HG03196 (cell line): ENCODE data around the gene CBLN1.
"Not testable (repeated sequence)": the region's sequence is repeated elsewhere in the genome, so short reads cannot be mapped to it uniquely, and the experiment has no call there.

Experiments
- ATAC-seq: cut with Tn5 transposase; IDR thresholded peaks from one replicate; pipeline ENCODE4 v1.9.1; 2021; ENCODE audit not compliant: unreplicated experiment

The CBLN1 gene

GRCh38 chr16:49277766-49278566, 3.7 kb downstream of the CBLN1 start:
- no peak for ATAC-seq

- ATAC-seq: no peak
These were observed 4.3 kb downstream of the CBLN1 start for GRCh38 chr16:49277386-49277742.

- ATAC-seq: no peak
These were observed 4.8 kb downstream of the CBLN1 start for GRCh38 chr16:49276646-49277385.

- no peak for ATAC-seq
These were observed 5.8 kb downstream of the CBLN1 start for GRCh38 chr16:49275870-49276269.

GRCh38 chr16:49275050-49275730, 6.4 kb downstream of the CBLN1 start:
- no peak for ATAC-seq

GRCh38 chr16:49274591-49274990, 7.0 kb downstream of the CBLN1 start:
- ATAC-seq: no peak

GRCh38 chr16:49273771-49274170, 7.9 kb downstream of the CBLN1 start:
- no peak for ATAC-seq

GRCh38 chr16:49271363-49271762, 10.3 kb downstream of the CBLN1 start:
- no peak for ATAC-seq

GRCh38 chr16:49269201-49269600, 12.4 kb downstream of the CBLN1 start:
- no peak for ATAC-seq

GRCh38 chr16:49268667-49269066, 13.0 kb downstream of the CBLN1 start:
- no peak for ATAC-seq

- ATAC-seq: no peak
These were observed 19.1 kb downstream of the CBLN1 start for GRCh38 chr16:49262501-49262900.

- no peak for ATAC-seq
These were observed 19.7 kb downstream of the CBLN1 start for GRCh38 chr16:49261930-49262329.

- no peak for ATAC-seq
These were observed 20.6 kb downstream of the CBLN1 start for GRCh38 chr16:49260956-49261530.

- no peak for ATAC-seq
These were observed 21.4 kb downstream of the CBLN1 start for GRCh38 chr16:49260253-49260652.

GRCh38 chr16:49259330-49259729, 22.3 kb downstream of the CBLN1 start:
- ATAC-seq: no peak

GRCh38 chr16:49250689-49251088, 30.9 kb downstream of the CBLN1 start:
- no peak for ATAC-seq

- ATAC-seq: no peak
These were observed 33.4 kb downstream of the CBLN1 start for GRCh38 chr16:49248227-49248626.

GRCh38 chr16:49236216-49236615, 45.4 kb downstream of the CBLN1 start:
- ATAC-seq: no peak

GRCh38 chr16:49228335-49228734, 53.3 kb downstream of the CBLN1 start:
- ATAC-seq: not testable (repeated sequence)
